Right lobe of liver (tissue), 4 donors: ENCODE measurements around the gene TYW3.
"Not testable (repeated sequence)": the region's sequence is repeated elsewhere in the genome, so short reads cannot be mapped to it uniquely, and the experiment has no call there.

Experiments used
- CTCF ChIP-seq, 4 donors: fragments of 200-600 bp in 3 of 4; fragments of 450-650 bp in 1 of 4; IDR thresholded peaks; one replicate each; pipeline versions ENCODE4 v1.5.1 to v1.8.0; 2016 to 2022; ENCODE audit warnings: antibody characterized with exemption in 4 of 4, mild to moderate bottlenecking in 2 of 4
- POLR2A ChIP-seq: fragments of 450-650 bp; IDR thresholded peaks from one replicate; pipeline ENCODE4 v1.6.1; 2017; ENCODE audit warnings: antibody characterized with exemption, mild to moderate bottlenecking
- donor health status: DM: no; HTN: no; CAD: no.
- donor health status: DM: no; HTN: no; CAD: no.
- donor health status: DM: no; HTN: yes; CAD: no.

GRCh38 chr1:74740307-74740980 is 7.5 kb downstream of the TYW3 start:
- TF ChIP-seq POLR2A; CTCF (IDR thresholded peaks at IDR 0.05): not testable (repeated sequence)
